PFSK-1 (cell line): ENCODE measurements around the gene MFSD12.

Source experiments
- POLR2AphosphoS5 ChIP-seq: IDR thresholded peaks from 2 replicates; pipeline ENCODE4 v1.6.1; 2012; ENCODE audit warnings: low read depth, mild to moderate bottlenecking, control low read depth, low read length, moderate library complexity
- REST ChIP-seq, 2 experiments: IDR thresholded peaks; 2 replicates each; pipeline versions ENCODE4 v1.6.1 to v1.8.0; 2011 to 2012; ENCODE audit warnings: low read depth in 2 of 2, low read length in 2 of 2, control low read depth in 1 of 2, inconsistent platforms in 1 of 2, mild to moderate bottlenecking in 1 of 2, moderate library complexity in 1 of 2; ENCODE audit not compliant: insufficient read depth in 1 of 2

- TF ChIP-seq POLR2AphosphoS5 (no peak), REST (IDR thresholded peaks at IDR 0.05; ENCODE audit: insufficient read depth in 1 of 2, low read depth in 2 of 2, low read length in 2 of 2) (no peak)
These were observed 10.1 kb downstream of the MFSD12 start for GRCh38 chr19:3547301-3547731.
